H54 (cell line): ENCODE measurements around the gene RNF217.

Source experiments
- DNase-seq: peaks from one replicate; pipeline ENCODE4 v3.0.0; 2011; ENCODE audit warnings: low spot score, mixed read lengths; ENCODE audit not compliant: insufficient read length
- FAIRE-seq: peaks from 3 replicates; lab custom pipeline; 2011; peaks lifted over from hg19 to GRCh38; lab: Jason Lieb, UNC
- POLR2A ChIP-seq: IDR thresholded peaks from 2 replicates; pipeline ENCODE4 v1.6.1; 2011; ENCODE audit warnings: low read depth, mild to moderate bottlenecking, low read length

The RNF217 gene

DNA sequence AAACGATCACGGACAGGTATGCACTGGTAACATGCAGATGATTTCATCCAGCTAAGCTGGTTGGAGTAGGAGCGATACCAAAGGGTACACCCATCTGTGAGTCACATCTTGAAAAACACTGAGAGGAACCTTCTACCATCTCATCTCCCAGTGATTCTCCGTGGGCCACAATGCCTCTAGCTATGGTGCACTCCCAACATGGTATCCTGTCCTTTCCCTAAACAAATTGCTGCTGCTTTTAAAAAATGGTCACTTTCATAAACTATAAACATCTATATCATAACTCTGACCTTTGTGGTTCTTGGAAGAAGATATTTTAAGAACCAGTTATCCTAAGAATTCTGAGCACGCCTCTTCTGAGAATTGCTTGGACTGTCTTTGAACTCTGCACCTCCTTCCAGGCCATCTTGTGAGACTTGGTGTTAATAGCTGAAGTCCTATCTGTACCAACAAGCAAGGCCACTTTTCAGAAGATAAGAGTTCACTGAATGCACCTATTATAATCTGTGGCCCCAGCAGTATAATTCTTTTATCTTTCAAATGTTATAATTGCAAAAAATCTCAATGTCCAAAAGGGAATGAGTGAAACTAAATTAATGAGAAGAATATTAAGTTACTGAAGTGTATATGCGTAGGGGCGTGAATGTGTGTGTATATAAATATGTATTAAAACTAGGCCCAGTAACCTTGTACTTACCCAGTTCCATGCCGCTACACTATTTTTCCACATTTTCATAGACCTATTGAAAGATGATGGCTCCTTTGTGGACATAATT, 120.9 kb downstream of the RNF217 start:
- FAIRE-seq (no peak), DNase-seq (no peak)
- TF ChIP-seq POLR2A = no peak

DNA sequence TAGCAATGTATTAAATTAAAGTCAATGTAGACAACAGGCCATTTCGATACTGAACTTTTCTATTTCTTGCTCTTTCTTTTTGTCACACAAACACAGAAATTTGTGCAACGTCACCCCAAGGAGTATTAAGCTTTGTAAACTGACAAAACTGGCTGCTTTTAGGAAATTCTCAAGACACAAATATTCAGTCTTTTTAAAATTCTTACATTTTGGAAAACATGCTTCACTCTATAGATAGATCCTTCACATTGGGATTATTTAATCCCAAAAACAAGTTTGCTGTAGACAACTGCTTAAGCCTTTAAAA, 121.4 kb downstream of the RNF217 start:
- no peak for FAIRE-seq
- no peak for DNase-seq
- TF ChIP-seq POLR2A = no peak

DNA sequence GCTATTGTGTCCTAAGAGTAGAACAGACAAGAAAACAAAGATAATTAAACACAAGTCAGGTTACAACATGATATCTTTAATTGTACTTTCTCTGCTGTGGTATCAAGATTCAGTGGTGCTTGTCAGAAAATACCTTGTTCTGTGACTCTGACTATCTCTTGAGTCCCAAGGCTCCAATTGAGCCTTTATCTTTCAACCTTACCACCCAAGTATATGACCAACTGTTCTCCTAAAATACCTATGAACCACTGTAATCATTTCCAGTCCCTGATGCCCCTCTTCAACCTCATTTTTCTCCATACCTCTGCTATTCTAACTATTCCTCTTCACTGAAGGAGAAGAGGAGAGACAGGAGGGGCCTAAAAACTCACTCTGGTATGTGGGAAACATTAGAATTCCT, 124.5 kb downstream of the RNF217 start:
- FAIRE-seq (no peak), DNase-seq (no peak)
- TF ChIP-seq POLR2A = no peak

DNA sequence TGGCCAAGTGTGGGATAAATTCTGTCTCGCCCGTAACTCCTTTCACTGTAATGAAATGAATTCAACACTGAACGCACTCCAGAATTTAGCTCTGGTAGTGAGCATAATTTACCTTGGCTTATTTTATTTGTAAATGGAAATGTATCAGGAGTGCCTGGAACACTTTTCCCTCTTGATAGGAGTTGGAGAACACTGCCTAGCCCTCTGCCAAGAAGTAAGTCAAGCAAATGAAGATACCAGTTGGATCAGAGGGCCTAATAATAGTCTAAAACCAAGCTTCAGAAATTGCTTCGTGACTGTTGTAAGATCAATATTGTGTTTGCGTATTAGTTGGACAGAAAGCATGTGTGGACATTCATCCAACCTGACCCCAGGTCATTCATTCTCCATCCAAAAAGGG, 126.7 kb downstream of the RNF217 start:
- no peak for TF ChIP-seq POLR2A
- DNase-seq (no peak), FAIRE-seq (no peak)

DNA sequence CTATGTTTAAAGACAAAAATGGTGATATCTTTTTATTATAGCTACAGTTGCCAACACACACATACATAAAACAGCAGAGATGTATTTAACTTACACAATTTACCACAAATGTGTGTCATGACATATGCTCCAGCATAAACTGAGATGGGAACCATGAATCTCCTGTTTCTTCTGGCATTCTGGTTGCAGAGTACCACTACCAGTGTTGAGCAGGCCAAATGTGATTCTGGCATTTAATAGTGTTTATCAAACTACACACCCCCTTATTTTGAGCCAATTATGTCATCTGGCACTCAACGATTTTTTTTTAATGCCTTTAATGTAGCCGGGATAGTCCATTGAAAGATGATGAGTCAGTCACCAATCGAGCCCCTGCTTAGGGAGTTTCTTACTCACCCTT, 132.3 kb downstream of the RNF217 start:
- FAIRE-seq (no peak), DNase-seq (no peak)
- TF ChIP-seq POLR2A = no peak

DNA sequence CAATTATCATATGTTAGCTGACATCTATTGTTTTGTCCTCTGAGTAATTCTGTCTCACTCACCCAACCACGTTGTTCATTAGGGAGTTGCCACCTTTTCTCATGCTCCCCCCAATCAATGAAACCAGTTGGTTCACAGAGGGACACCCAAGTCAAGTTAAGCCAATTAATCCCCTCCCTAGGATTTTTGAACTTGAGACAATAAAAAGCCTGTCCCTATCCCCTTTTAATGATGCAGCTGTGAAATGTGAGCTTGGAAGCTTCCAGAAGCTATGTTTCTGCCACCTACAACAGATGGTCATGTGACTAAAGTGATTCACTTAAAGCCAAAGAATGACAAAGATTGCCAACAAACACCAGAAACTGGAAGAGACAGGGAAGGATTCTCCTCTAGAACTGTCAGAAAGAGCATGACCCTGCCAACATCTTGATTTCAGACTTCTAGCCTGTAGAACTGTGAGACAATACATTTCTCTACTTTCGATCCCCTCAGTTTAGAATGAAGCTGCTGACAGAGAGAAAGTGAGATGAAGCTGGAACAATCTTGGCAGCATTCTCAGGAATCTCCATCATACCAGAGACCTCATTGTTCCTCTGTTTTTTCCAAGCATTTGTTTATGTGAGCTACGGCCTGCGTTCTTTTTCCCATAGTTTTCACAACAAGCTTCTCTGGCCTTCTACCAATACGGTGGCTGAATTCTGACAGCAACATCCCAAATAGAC, 133.5 kb downstream of the RNF217 start:
- DNase-seq (no peak), FAIRE-seq (no peak)
- TF ChIP-seq POLR2A = no peak

DNA sequence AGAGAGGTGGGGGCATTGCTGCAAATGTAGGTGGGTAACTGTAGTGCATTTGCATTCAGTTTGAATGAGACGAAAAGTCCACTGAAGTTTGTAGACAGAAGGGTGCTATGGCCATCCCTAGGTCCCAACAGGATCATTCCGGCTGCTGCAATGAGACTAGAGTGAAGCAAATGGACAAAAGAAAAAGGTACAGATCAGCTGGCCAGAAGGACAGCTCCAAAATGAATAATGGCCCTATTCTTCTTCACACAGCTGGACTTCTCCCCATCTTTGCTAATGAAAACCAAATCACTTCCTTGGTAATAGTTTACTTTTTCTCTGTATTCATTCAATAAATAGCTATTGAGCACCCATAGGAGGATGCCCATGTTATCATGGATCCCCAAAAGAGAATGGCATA, 134.9 kb downstream of the RNF217 start:
- FAIRE-seq (no peak), DNase-seq (no peak)
- TF ChIP-seq POLR2A = no peak

DNA sequence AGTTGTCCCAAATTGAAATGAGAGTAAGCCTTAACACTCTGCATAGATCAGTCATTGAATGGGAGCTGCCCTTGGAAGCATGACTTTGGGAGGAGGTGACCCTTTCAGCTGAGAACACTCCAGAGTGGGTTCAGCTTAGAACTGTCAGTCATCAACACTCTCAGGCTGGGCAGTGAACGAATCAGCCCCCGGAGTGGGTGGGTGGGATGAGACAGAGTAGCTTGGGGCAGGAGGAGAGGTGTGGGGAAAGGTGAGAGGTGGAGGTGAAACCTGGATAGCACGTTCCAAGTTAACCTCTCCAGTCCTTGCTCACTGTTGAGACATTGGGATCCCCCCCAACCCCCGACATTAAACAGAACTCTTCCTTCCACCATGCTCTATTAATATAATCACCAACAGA, 136.0 kb downstream of the RNF217 start:
- FAIRE-seq = no peak
- TF ChIP-seq POLR2A = no peak
- DNase-seq = no peak

DNA sequence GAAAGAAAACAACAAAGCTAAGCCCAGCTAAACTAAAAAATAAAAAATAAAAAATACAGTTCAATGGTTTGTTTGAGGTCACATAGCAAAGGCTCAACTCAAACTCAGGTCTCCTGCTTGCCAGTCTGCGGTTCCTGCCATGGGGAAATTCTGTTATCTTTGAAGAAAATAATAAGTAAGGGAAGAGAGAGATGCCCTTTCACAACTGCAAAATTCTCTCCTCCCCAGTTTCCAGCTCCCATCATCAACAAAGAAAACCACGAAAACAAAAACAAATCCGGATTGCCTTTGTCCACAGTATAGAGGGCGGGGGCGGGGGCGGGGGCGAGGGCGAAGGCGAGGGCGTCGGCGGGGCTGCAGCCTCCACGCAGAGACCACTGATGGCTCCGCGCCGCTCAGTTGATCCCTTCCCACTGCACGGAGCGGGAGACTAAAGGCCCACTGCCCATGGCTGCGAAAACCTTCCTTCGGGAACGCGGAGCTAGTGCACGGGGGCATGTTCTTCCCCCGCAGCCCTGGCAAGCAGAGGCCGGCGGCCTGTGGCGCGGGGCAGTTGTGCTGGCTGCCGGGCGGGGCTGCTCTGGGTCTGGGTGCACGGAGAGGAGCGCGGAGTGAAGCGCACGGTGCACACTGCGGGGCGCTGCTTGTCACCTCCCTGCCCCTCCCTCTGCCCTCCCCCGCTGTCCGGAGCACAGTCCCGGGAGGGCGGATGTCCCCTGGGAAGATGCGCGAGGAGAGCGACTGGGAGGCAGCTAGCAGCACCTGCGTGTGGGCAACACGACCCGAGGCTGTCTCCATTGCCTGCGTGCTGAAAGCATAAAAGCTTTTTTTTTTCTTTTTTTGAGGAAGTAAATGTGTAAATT, 137.2 kb downstream of the RNF217 start:
- peak; percentile 15; the same call in 1 of the 2 replicates for TF ChIP-seq POLR2A
- peak; percentile 53 for DNase-seq
- no peak for FAIRE-seq

DNA sequence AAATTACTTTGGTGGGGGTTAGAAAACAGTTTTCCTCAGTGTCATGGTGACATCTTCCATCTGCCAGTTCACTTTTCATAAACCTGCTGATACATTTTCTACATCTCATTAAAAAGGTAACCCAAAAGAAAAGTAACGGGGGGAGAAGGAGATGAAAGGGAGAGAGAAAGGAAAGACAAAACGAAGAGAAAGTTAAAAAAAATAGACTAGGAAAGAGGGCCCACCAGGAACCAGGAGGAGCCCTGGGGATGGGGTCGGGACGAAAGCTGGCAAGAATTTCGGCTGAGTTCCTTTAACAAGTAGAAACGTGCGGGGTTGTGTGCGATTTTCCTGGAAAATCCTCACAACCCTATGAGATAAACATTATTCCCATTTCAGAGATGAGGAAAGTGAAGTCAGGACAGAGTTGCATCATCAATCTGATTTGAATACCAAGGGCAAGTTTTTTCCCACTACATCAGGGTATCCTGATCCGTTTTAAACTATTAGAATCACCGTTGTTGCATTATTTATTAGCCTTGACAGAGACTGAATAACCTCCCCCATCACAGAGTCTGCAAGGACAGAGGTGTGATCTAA, 137.9 kb downstream of the RNF217 start:
- no peak for TF ChIP-seq POLR2A
- DNase-seq = no peak
- no peak for FAIRE-seq

DNA sequence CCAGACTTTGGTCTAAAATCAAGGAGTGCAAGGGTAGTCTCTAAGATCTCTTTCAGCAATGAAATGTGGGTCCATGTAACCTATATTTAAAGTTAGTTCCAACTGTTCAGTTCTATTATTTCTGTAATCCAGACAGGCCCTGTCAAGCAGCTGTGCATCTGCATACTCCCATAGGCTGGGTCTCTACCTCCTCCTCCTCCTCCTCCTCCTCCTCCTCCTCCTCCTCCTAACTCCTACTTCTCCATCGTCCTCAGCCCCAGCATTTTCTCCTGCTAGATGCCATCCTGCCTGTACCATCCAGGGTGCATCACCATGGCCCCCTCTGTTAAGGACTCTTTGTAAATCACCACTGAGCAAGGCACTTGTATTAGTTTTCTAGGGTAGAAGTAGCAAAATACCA, 138.9 kb downstream of the RNF217 start:
- DNase-seq (no peak), FAIRE-seq (no peak)
- TF ChIP-seq POLR2A = no peak

DNA sequence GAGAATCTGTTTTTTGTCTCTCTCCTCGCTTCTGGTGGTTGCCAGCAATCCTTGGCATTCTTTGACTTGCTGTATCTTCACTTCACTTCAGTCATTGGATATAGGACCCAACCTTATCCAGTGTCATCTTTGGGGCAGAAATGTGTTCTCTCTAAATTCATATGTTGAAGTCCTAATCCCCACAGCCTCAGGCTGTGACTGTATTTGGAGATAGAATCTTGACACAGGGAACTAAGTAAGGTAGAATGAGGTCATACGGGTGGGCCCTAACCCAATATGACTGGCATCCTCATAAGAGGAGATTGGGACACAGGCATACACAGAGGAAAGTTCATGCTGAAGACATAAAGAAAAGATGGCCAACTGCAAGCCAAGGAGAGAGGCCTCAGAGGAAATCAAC, 139.4 kb downstream of the RNF217 start:
- no peak for FAIRE-seq
- TF ChIP-seq POLR2A = no peak

DNA sequence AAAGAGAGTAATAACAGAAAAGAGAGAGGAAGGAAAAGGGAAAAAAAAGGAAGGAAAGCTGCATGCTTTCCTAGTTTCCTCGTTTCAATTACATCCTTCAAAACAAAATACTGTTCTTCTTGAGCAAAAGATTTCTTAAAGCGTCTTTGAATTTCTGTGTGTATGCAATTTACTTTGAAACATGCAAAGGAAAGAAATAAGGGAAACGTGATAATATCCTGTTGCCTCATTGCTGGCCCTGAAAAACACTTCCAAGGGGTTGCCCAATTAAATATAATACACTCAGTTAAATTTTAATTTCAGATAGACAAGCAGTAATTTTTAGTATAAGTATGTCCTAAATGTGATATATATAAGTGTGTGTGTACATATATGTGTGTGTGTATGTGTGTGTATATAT, 140.2 kb downstream of the RNF217 start:
- no peak for DNase-seq
- no peak for FAIRE-seq
- no peak for TF ChIP-seq POLR2A

More for the DNA sequence above, 139.4 kb downstream of the RNF217 start:
- DNase-seq = no peak

DNA sequence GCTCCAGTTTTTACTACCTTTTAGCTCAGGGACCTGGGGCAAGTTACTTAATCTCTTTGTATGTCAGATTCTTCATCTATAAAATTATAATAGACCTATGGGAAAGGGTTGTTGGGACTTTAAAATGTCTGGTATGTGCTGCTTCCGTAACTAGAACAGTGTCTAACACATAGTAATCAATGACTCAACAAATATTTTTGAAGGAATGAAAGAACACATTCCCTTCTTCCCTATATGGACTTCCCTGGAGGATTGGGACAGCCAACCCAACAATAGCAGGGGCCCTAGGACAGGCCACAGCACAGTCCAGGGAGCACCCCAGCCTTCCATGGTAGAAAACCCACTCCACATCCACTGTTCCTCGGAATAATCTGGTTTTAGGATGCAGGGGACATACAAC, 140.7 kb downstream of the RNF217 start:
- peak; percentile 15 for DNase-seq
- TF ChIP-seq POLR2A = no peak
- no peak for FAIRE-seq
